HepG2 (cell line): Measurements from ENCODE around the gene TMEM269. TPM values are rescaled to one million over a fixed set of nuclear protein-coding genes. Genes with fewer than 3 reads are reported as not detected.

Source experiments
- ARID2 ChIP-seq: sonication (generic); formaldehyde crosslinking; IDR thresholded peaks from 2 replicates; pipeline ENCODE4 v1.8.1; 2022; ENCODE audit warnings: mild to moderate bottlenecking, missing genetic modification reagents, borderline replicate concordance
- CC2D1A ChIP-seq: sonication (generic); formaldehyde crosslinking; IDR thresholded peaks from 2 replicates; pipeline ENCODE4 v1.8.1; 2023; ENCODE audit warnings: mild to moderate bottlenecking, missing genetic modification reagents
- ELF1 ChIP-seq: sonication (generic); formaldehyde crosslinking; IDR thresholded peaks from 2 replicates; pipeline ENCODE4 v1.4.0; 2020; ENCODE audit warnings: missing genetic modification reagents
- ETV6 ChIP-seq: sonication (generic); formaldehyde crosslinking; conservative IDR thresholded peaks from 2 replicates; pipeline ENCODE4 v1.4.0; 2020; ENCODE audit warnings: missing genetic modification reagents
- GATAD2A ChIP-seq: IDR thresholded peaks from 2 replicates; pipeline ENCODE4 v1.6.1; 2016
- HMGXB4 ChIP-seq, 2 experiments: sonication (generic) in 1 of 2; formaldehyde crosslinking in 1 of 2; IDR thresholded peaks; 2 replicates each; pipeline versions ENCODE4 v1.4.0 to v1.6.1; 2018 to 2020; ENCODE audit warnings: missing genetic modification reagents in 2 of 2, borderline replicate concordance in 1 of 2, low read depth in 1 of 2, mild to moderate bottlenecking in 1 of 2, missing biosample characterization in 1 of 2
- HNRNPUL1 ChIP-seq: fragments of 200-400 bp; formaldehyde crosslinking; IDR thresholded peaks from 2 replicates; pipeline ENCODE4 v1.6.1; 2017; ENCODE audit warnings: low read depth, mild to moderate bottlenecking, low read length, moderate library complexity
- MLX ChIP-seq: IDR thresholded peaks from 2 replicates; pipeline ENCODE4 v1.6.1; 2016
- MTA1 ChIP-seq: sonication (generic); formaldehyde crosslinking; IDR thresholded peaks from 2 replicates; pipeline ENCODE4 v1.4.0; 2020; ENCODE audit warnings: missing genetic modification reagents, mild to moderate bottlenecking, borderline replicate concordance
- MTA3 ChIP-seq: sonication (generic); formaldehyde crosslinking; IDR thresholded peaks from 2 replicates; pipeline ENCODE4 v1.4.0; 2020; ENCODE audit warnings: missing genetic modification reagents
- MYC ChIP-seq: sonication (generic); formaldehyde crosslinking; IDR thresholded peaks from 2 replicates; pipeline ENCODE4 v1.9.0; 2021; ENCODE audit warnings: missing genetic modification reagents, borderline replicate concordance
- NFKB2 ChIP-seq: sonication (generic); formaldehyde crosslinking; IDR thresholded peaks from 2 replicates; pipeline ENCODE4 v1.4.0; 2020; ENCODE audit warnings: missing genetic modification reagents, borderline replicate concordance
- NPAS2 ChIP-seq: sonication (generic); formaldehyde crosslinking; IDR thresholded peaks from 2 replicates; pipeline ENCODE4 v1.8.0; 2022; ENCODE audit warnings: mild to moderate bottlenecking, missing genetic modification reagents, borderline replicate concordance
- NR2F6 ChIP-seq, 2 experiments: IDR thresholded peaks; 2 replicates each; pipeline ENCODE4 v1.6.1; 2016; ENCODE audit warnings: antibody characterized with exemption in 1 of 2, mild to moderate bottlenecking in 1 of 2
- U2AF1 ChIP-seq: fragments of 200-400 bp; formaldehyde crosslinking; optimal IDR thresholded peaks from 2 replicates; pipeline ENCODE3; 2017; ENCODE audit warnings: mild to moderate bottlenecking, low read depth, low read length
- ZBTB25 ChIP-seq: IDR thresholded peaks from 2 replicates; pipeline ENCODE4 v1.6.1; 2018; ENCODE audit warnings: missing genetic modification reagents
- ZFP41 ChIP-seq: sonication (generic); formaldehyde crosslinking; IDR thresholded peaks from 2 replicates; pipeline ENCODE4 v1.4.0; 2020; ENCODE audit warnings: mild to moderate bottlenecking, missing genetic modification reagents, borderline replicate concordance
- ZFP62 ChIP-seq: sonication (generic); formaldehyde crosslinking; IDR thresholded peaks from 2 replicates; pipeline ENCODE4 v1.4.0; 2020; ENCODE audit warnings: missing genetic modification reagents
- ZNF264 ChIP-seq: sonication (generic); formaldehyde crosslinking; IDR thresholded peaks from 2 replicates; pipeline ENCODE4 v1.4.0; 2020; ENCODE audit warnings: missing genetic modification reagents
- ZNF382 ChIP-seq: sonication (generic); formaldehyde crosslinking; IDR thresholded peaks from 2 replicates; pipeline ENCODE4 v1.5.0; 2020; ENCODE audit warnings: missing genetic modification reagents, mild to moderate bottlenecking, borderline replicate concordance
- ZNF430 ChIP-seq: sonication (generic); formaldehyde crosslinking; IDR thresholded peaks from 2 replicates; pipeline ENCODE4 v1.9.0; 2021; ENCODE audit warnings: mild to moderate bottlenecking, missing genetic modification reagents
- ZNF512B ChIP-seq: sonication (generic); formaldehyde crosslinking; IDR thresholded peaks from 2 replicates; pipeline ENCODE4 v1.5.1; 2020; ENCODE audit warnings: missing genetic modification reagents, mild to moderate bottlenecking, borderline replicate concordance
- polyA plus RNA-seq, 8 experiments: library from polyadenylated mRNA; depleted of rRNA in 3 of 8; stranded (reverse) in 7 of 8; unstranded in 1 of 8; fragments of >200 nt; fragmentation: Illumina TruSeq in 4 of 8; extraction: Trizol in 4 of 8; gene quantifications; 2 replicates each; pipeline versions ENCODE4 v1.2.1 to v1.2.3, GENCODE V29; 2011 to 2016; ENCODE audit warnings: low read depth in 4 of 8, missing spikeins in 1 of 8, mixed read lengths in 1 of 8; ENCODE audit not compliant: insufficient read depth in 1 of 8
- total RNA-seq, 5 experiments: library from RNA; depleted of rRNA; stranded (reverse); fragments of >200 nt; fragmentation: Illumina TruSeq; extraction: Trizol; gene quantifications; 2 replicates each; pipeline ENCODE4 v1.2.3, GENCODE V29; 2016; ENCODE audit warnings: low read depth in 1 of 5

The TMEM269 gene
- total and polyA plus RNA-seq, 2 of the 13 experiments (the other 11 are each of a cell fraction or from before 2014, with no cell fraction given) = 0.15 to 0.21 TPM

GRCh38 chr1:42846257-42847110 lies 61.7 kb downstream of the TMEM269 start, which contains the start of gene ZNF691 (continued):
- TF ChIP-seq ZBTB25 (peak; percentile 58; the same call in 1 of the 2 replicates), ETV6 (no peak), ZNF512B (CRISPR knock-in tag) (no peak), HNRNPUL1 (no peak), CC2D1A (CRISPR knock-in tag) (no peak), HMGXB4 (CRISPR knock-in tag; IDR thresholded peaks at IDR 0.05; ENCODE audit: borderline replicate concordance in 1 of 2, low read depth in 1 of 2) (peak; percentile 69 to 77), MTA1 (CRISPR knock-in tag) (no peak; the same call in 1 of the 2 replicates), NR2F6 (IDR thresholded peaks at IDR 0.05) (no peak), NR2F6 (CRISPR knock-in tag; IDR thresholded peaks at IDR 0.05) (peak; percentile 52; the same call in 1 of the 2 replicates), ARID2 (CRISPR knock-in tag) (no peak), ZFP41 (CRISPR knock-in tag) (no peak), U2AF1 (no peak), GATAD2A (CRISPR knock-in tag) (no peak), MTA3 (CRISPR knock-in tag) (no peak), MYC (CRISPR knock-in tag) (peak; percentile 86), ZNF430 (CRISPR knock-in tag) (0 out of 2 replicates have a peak, but pooled peaks have one; percentile 52), NFKB2 (CRISPR knock-in tag) (peak; percentile 83; the same call in 1 of the 2 replicates), ZNF264 (CRISPR knock-in tag) (no peak), MLX (CRISPR knock-in tag) (no peak), ZNF382 (no peak), ZFP62 (CRISPR knock-in tag) (no peak), ELF1 (CRISPR knock-in tag) (peak; percentile 87), NPAS2 (no peak)
